OCI-LY3 (cell line): ENCODE measurements around the gene GPR135.

Experiments used
- H2AFZ ChIP-seq: fragments of 200-600, 300-600 bp; shearing (Covaris generic); 2 replicates; pipeline ENCODE4 v1.6.0; 2014; ENCODE audit warnings: antibody characterized with exemption, low read depth, low read length
- H3K27ac ChIP-seq: fragments of 200-600, 300-600 bp; sonication (generic); 2 replicates; pipeline ENCODE4 v1.5.1; 2014; ENCODE audit warnings: mild to moderate bottlenecking, low read length, moderate library complexity, mixed read lengths
- H3K27me3 ChIP-seq: fragments of 200-600, 300-600 bp; sonication (generic); 2 replicates; pipeline ENCODE4 v1.6.1; 2014; ENCODE audit warnings: low read depth, low read length, mixed read lengths
- H3K36me3 ChIP-seq: fragments of 200-600, 300-600 bp; sonication (generic); replicated peaks from 2 replicates; pipeline ENCODE3; 2014; ENCODE audit warnings: low read depth, low read length, mixed read lengths
- H3K4me1 ChIP-seq: fragments of 300-600, 200-600 bp; sonication (generic); 2 replicates; pipeline ENCODE4 v1.6.1; 2014; ENCODE audit warnings: low read length, mixed read lengths
- H3K4me2 ChIP-seq: fragments of 200-600, 300-600 bp; sonication (generic); 2 replicates; pipeline ENCODE4 v1.6.1; 2014; ENCODE audit warnings: low read length, mixed read lengths
- H3K4me3 ChIP-seq: fragments of 300-600, 200-600 bp; sonication (generic); 2 replicates; pipeline ENCODE4 v1.5.1; 2014; ENCODE audit warnings: antibody characterized with exemption, mild to moderate bottlenecking, low read length, moderate library complexity
- H3K79me2 ChIP-seq: fragments of 300-600, 200-600 bp; shearing (Covaris generic); 2 replicates; pipeline ENCODE4 v1.6.1; 2014; ENCODE audit warnings: mild to moderate bottlenecking, low read length, mixed read lengths
- H3K9ac ChIP-seq: fragments of 300-600, 200-600 bp; shearing (Covaris generic); 2 replicates; pipeline ENCODE4 v1.6.0; 2014; ENCODE audit warnings: mild to moderate bottlenecking, low read length, moderate library complexity
- H3K9me3 ChIP-seq: fragments of 200-600, 300-600 bp; shearing (Covaris generic); 2 replicates; pipeline ENCODE4 v1.6.1; 2014; ENCODE audit warnings: low read length, mixed read lengths; ENCODE audit not compliant: insufficient read depth
- H4K20me1 ChIP-seq: fragments of 200-600, 300-600 bp; sonication (generic); 2 replicates; pipeline ENCODE4 v1.6.1; 2016; ENCODE audit warnings: low read length, mixed read lengths; ENCODE audit not compliant: insufficient read depth
- EZH2phosphoT487 ChIP-seq: fragments of 200-600 bp; shearing (Covaris generic); IDR thresholded peaks from 2 replicates; pipeline ENCODE4 v1.6.1; 2018; ENCODE audit warnings: antibody characterized with exemption, mixed run types, low read depth
- TF ChIP-seq, protein P1 (sequence below): fragments of 200-600, 300-600 bp; sonication (generic); IDR thresholded peaks from 2 replicates; pipeline ENCODE4 v1.5.1; 2014; ENCODE audit warnings: antibody characterized with exemption, low read length, low read depth

Gene GPR135

DNA sequence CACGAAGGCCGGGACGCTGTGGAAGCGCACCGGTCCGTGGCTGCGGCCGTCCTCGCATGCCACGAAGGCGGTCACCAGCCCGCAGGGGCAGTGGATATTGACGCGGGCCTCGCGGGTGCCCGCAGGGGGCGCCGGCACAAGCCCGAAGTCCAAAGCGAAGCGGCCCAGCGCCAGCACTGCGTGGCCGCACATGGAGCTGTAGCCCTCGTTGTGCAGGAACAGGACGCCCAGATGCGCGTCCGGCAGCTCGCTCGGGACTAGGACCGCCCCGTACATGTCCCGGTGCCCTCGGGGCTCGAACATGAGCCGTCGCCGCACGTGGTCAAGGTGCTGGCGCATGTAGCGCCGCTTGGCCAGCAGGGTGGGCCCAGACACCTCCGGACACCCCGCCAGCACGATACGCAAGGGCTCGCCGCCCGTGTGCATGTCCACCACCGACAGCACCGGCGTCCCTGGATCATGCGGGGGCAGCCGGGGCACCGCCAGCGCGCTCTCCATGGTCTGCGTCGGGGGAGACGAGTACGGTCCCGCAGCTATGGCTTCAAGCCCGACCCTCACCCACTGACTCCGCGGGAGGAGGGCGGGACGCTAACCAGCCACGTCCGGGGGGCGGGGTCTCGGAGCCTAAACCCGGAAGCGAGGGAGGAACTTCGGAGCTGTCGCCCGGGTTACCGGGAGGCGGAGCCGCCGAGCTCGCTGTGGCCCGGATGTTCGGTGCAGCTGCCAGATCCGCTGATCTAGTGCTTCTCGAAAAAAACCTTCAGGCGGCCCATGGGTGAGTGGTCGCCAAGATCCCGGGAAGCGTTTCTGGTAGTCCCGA is 18.8 kb upstream of the GPR135 start, which contains the start of the genes JKAMP and L3HYPDH:
JKAMP (plus strand) TSS at position 699 of the 820 bp plus-strand sequence; CDS start at position 772, 73 bp downstream.
L3HYPDH (minus strand) TSS at position 590 of the 820 bp plus-strand sequence; CDS start at position 498, 92 bp downstream.
- peak within 1 kb of the TSS; percentile 84 for H3K9ac ChIP-seq
- no peaks in the 10 kb centered on the region for H3K27me3 ChIP-seq
- peak within 1 kb of the TSS; percentile 87 for H3K4me2 ChIP-seq
- peaks cover 14% of the 10 kb centered on the region for H3K4me1 ChIP-seq
- no peaks in the 10 kb centered on the region for H3K9me3 ChIP-seq
- H3K79me2 ChIP-seq: peaks cover 42% of the 10 kb centered on the region
- TF ChIP-seq, protein P1, sequence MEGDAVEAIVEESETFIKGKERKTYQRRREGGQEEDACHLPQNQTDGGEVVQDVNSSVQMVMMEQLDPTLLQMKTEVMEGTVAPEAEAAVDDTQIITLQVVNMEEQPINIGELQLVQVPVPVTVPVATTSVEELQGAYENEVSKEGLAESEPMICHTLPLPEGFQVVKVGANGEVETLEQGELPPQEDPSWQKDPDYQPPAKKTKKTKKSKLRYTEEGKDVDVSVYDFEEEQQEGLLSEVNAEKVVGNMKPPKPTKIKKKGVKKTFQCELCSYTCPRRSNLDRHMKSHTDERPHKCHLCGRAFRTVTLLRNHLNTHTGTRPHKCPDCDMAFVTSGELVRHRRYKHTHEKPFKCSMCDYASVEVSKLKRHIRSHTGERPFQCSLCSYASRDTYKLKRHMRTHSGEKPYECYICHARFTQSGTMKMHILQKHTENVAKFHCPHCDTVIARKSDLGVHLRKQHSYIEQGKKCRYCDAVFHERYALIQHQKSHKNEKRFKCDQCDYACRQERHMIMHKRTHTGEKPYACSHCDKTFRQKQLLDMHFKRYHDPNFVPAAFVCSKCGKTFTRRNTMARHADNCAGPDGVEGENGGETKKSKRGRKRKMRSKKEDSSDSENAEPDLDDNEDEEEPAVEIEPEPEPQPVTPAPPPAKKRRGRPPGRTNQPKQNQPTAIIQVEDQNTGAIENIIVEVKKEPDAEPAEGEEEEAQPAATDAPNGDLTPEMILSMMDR: peak; percentile 59
- no peak for TF ChIP-seq EZH2phosphoT487
- H3K27ac ChIP-seq: peak within 1 kb of the TSS; percentile 59
- H4K20me1 ChIP-seq: peaks cover 6% of the 10 kb centered on the region
- H3K4me3 ChIP-seq: peak within 1 kb of the TSS; percentile 88
- peaks cover 17% of the 10 kb centered on the region for H3K36me3 ChIP-seq
- peak within 1 kb of the TSS; percentile 81 for H2AFZ ChIP-seq

DNA sequence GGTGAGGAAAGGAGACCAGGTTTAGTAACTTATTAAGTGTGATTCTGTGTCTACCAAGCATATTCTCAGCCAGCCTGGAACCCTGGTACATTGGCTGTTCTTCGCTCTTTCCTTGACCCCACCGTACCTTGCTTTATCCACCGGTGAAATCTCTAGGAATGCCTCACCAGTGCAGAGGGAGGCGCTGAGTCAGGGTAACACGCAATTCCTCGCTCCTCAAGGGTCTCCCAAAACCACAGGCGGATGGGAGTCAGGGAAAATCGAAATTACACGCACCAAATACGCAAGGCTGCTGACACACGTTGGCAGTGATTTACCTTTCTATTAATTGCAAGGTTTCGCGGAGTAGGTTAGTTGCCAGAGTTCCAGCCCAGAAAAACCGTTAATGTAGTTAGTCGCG is 18.2 kb upstream of the GPR135 start:
- TF ChIP-seq EZH2phosphoT487: no peak
- TF ChIP-seq, protein P1: no peak
- H3K36me3 ChIP-seq: peaks cover 12% of the 10 kb centered on the region
- 0 out of 2 replicates have a peak overlapping the region, but pooled peaks have one; percentile 36 for H3K27ac ChIP-seq
- H3K79me2 ChIP-seq: peaks cover 42% of the 10 kb centered on the region
- peaks cover 14% of the 10 kb centered on the region for H3K4me1 ChIP-seq
- H2AFZ ChIP-seq: peak overlapping the region; percentile 81; the same call in 1 of the 2 replicates
- H4K20me1 ChIP-seq: peaks cover 6% of the 10 kb centered on the region
- no peaks in the 10 kb centered on the region for H3K9me3 ChIP-seq
- H3K9ac ChIP-seq: peak overlapping the region; percentile 84
- peak overlapping the region; percentile 87 for H3K4me2 ChIP-seq
- H3K27me3 ChIP-seq: no peaks in the 10 kb centered on the region
- H3K4me3 ChIP-seq: peak overlapping the region; percentile 88

DNA sequence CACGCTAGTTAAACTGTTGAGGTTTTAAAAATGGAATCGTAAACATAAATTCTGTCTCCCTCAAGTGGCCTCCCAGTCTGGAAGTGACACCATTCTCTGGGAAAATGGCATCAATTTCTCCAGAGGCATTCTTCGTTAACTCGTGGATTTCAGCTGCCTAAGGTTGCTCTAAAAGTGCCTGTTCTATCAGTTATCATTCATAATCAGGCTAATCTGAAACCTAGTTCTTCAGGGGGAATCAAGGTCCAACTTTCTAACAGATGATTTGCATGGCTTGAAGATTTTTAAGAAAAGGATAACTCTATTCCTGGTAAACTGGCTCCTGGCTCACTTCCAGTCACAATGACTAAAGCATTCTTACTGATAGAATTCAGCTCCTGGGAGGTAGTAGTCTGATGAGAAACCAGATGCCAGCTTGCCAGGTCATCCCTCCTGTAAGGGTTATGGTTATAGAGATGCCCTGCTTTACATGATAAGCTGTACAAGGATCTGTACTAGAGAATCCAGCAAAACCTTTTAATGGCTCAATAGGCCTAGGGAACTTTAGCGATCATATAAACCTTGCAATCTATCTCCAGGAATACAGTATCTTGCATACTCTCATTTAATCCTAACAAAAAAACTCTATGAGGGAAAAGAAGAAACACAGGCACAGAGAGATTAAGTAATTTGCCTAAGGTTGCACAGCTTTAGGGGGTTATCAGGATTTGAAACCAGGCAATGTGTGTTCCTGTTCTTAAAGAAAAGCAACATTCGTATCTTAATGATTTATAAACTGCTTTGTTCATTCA is 17.6 kb upstream of the GPR135 start:
- H3K27ac ChIP-seq: no peak overlapping the region
- H2AFZ ChIP-seq: no peak overlapping the region
- H3K9me3 ChIP-seq: no peaks in the 10 kb centered on the region
- H4K20me1 ChIP-seq: peaks cover 6% of the 10 kb centered on the region
- H3K4me1 ChIP-seq: peaks cover 14% of the 10 kb centered on the region
- H3K36me3 ChIP-seq: peaks cover 7% of the 10 kb centered on the region
- H3K4me3 ChIP-seq: peak overlapping the region; percentile 88
- H3K79me2 ChIP-seq: peaks cover 42% of the 10 kb centered on the region
- H3K27me3 ChIP-seq: no peaks in the 10 kb centered on the region
- no peak for TF ChIP-seq EZH2phosphoT487
- TF ChIP-seq, protein P1: no peak
- peak overlapping the region; percentile 84 for H3K9ac ChIP-seq
- peak overlapping the region; percentile 87 for H3K4me2 ChIP-seq
